Activated T-cell treated with anti-CD3 and anti-CD28 coated beads, Interleukin-2, amount 50 U/mL, for 72 hours (primary cell): ENCODE data around the gene OSBPL8. TPM values are rescaled to one million over a fixed set of nuclear protein-coding genes. Genes with fewer than 3 reads are reported as not detected.

Source experiments
- ATAC-seq, 2 donors: fragments of 150-1000 bp; cut with Tn5 transposase; replicated peaks in 1 of 2; 2 replicates each; pipeline ENCODE4 v1.10.0; 2021; ENCODE audit warnings: moderate library complexity in 2 of 2, mild to moderate bottlenecking in 1 of 2
- DNase-seq, 2 donors: peaks; one replicate each; pipeline ENCODE4 v3.0.0; 2021 to 2022; ENCODE audit warnings: mixed read lengths in 1 of 2
- H3K27ac Mint-ChIP-seq: one replicate; pipeline ENCODE4 v1.8.0; 2022; ENCODE audit warnings: mild to moderate bottlenecking, moderate library complexity, mixed read lengths
- H3K27me3 Mint-ChIP-seq: one replicate; pipeline ENCODE4 v1.8.0; 2022; ENCODE audit warnings: low read depth, mixed read lengths
- H3K36me3 Mint-ChIP-seq, 2 donors: one replicate each; pipeline ENCODE4 v1.8.0; 2022; ENCODE audit warnings: mixed read lengths in 2 of 2, mild to moderate bottlenecking in 1 of 2; ENCODE audit not compliant: insufficient read depth in 2 of 2
- H3K4me1 Mint-ChIP-seq: one replicate; pipeline ENCODE4 v1.8.0; 2022; ENCODE audit warnings: low read depth, mixed read lengths
- H3K4me3 Mint-ChIP-seq, 2 donors: one replicate each; pipeline ENCODE4 v1.8.0; 2022; ENCODE audit warnings: mild to moderate bottlenecking in 2 of 2, mixed read lengths in 2 of 2, moderate library complexity in 2 of 2
- H3K9me3 Mint-ChIP-seq, 2 donors: one replicate each; pipeline ENCODE4 v1.8.0; 2022; ENCODE audit warnings: mixed read lengths in 2 of 2
- total RNA-seq, 2 donors: library from RNA; stranded (reverse); gene quantifications; one replicate each; pipeline ENCODE4 v1.2.3, GENCODE V29; 2022

The OSBPL8 gene, protein sequence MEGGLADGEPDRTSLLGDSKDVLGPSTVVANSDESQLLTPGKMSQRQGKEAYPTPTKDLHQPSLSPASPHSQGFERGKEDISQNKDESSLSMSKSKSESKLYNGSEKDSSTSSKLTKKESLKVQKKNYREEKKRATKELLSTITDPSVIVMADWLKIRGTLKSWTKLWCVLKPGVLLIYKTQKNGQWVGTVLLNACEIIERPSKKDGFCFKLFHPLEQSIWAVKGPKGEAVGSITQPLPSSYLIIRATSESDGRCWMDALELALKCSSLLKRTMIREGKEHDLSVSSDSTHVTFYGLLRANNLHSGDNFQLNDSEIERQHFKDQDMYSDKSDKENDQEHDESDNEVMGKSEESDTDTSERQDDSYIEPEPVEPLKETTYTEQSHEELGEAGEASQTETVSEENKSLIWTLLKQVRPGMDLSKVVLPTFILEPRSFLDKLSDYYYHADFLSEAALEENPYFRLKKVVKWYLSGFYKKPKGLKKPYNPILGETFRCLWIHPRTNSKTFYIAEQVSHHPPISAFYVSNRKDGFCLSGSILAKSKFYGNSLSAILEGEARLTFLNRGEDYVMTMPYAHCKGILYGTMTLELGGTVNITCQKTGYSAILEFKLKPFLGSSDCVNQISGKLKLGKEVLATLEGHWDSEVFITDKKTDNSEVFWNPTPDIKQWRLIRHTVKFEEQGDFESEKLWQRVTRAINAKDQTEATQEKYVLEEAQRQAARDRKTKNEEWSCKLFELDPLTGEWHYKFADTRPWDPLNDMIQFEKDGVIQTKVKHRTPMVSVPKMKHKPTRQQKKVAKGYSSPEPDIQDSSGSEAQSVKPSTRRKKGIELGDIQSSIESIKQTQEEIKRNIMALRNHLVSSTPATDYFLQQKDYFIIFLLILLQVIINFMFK
- 10 to 100 TPM; 75.0 to 75.6 TPM for total RNA-seq

DNA sequence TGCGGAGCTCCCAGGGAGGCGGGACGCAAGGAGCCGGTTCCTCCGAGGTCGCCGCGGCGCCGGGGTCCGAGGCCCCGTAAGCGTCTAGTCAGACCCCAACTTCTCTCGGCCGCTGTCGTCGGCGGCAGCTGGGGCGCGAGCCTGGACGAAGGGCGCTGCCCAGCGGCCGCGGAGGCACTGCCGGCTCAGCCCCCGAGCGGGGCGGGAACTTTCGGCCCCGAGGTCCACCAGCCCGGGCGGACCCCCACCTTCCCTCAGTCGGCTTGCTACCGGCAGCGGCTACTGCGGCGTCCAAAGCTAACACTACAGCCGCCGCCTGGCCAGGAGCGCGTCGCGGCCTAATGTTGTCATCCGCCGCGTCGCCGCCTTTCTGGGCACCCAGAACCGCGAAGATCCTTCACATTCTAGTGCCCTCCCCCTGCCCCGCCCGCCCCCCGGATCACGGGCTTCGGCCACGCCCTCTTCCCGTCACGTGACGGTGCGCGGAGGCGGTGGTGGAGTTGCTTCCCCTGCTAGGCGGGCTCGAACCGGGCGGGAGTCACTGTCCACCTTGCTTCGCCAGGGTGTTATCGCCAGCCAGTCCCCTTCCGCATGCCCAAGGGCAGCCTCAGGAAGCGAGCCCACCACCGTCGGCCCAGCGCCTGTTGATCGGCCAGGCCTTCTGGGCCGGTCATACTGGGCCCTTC lies at the start of gene OSBPL8:
OSBPL8 (minus strand) TSS at position 372 of the 686 bp plus-strand sequence. CDS start 72,220 bp downstream, outside the sequence.
- peaks cover 34% of the 10 kb centered on the region for H3K4me1 Mint-ChIP-seq
- H3K36me3 Mint-ChIP-seq: peaks cover 1 to 3% of the 10 kb centered on the region in 2 donors
- peak within 1 kb of the TSS; percentile 92 to 98 for H3K4me3 Mint-ChIP-seq
- peak within 1 kb of the TSS; percentile 96 for H3K27ac Mint-ChIP-seq
- ATAC-seq (peak; percentile 80 to 81), DNase-seq (peak; percentile 96 to 97)
- no peaks in the 10 kb centered on the region for H3K27me3 Mint-ChIP-seq
- no peaks in the 10 kb centered on the region for H3K9me3 Mint-ChIP-seq

DNA sequence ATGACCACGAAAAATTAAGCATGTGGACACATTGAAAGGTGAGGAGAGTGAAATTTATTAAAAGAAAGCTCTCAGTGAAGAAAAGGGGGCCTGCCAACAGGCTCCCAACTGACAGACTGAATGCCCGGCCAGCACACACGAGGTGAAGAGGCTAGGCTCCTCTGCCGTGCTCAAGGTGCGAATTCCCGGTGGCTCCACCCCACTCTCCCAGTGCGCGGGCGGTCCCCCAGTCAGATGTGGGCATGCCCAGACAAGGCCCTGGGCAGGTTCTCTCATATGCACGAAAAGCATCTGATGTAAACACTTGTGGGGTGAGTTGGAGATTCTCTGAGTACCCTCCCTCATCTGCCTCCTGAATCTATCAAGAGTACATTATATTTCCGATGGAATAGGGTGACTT lies 48.5 kb upstream of the OSBPL8 start:
- Mint-ChIP-seq H3K27me3 (no peaks in the 10 kb centered on the region), H3K4me1 (no peaks in the 10 kb centered on the region), H3K9me3 (no peaks in the 10 kb centered on the region), H3K27ac (no peak overlapping the region), H3K36me3 (no peaks in the 10 kb centered on the region), H3K4me3 (no peak overlapping the region)
- DNase-seq: no peak
- no peak for ATAC-seq

DNA sequence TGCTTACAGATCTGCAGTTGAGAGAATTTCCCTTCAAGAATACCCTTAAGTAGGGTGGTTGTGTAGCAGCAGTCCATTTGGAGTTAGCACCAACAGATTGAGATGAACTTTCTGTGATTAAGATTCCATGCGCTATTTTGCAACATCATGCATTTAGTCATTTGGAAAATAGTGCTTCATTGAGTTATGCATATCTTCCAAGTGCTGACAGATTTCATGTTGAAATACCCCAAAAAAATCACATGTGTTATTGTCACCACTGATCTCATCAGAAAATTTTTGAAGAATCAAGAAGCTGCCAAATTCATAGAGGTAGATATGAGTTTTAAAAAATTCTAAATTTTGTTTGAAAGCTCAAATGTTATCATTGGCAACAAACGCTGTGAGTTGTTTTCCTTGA lies 35.5 kb upstream of the OSBPL8 start:
- ATAC-seq (no peak), DNase-seq (no peak)
- H3K36me3 Mint-ChIP-seq: no peaks in the 10 kb centered on the region
- H3K27ac Mint-ChIP-seq: no peak overlapping the region
- no peaks in the 10 kb centered on the region for H3K4me1 Mint-ChIP-seq
- no peak overlapping the region for H3K4me3 Mint-ChIP-seq
- H3K9me3 Mint-ChIP-seq: peaks cover 0 to 1% of the 10 kb centered on the region in 2 donors
- H3K27me3 Mint-ChIP-seq: peaks cover 7% of the 10 kb centered on the region

DNA sequence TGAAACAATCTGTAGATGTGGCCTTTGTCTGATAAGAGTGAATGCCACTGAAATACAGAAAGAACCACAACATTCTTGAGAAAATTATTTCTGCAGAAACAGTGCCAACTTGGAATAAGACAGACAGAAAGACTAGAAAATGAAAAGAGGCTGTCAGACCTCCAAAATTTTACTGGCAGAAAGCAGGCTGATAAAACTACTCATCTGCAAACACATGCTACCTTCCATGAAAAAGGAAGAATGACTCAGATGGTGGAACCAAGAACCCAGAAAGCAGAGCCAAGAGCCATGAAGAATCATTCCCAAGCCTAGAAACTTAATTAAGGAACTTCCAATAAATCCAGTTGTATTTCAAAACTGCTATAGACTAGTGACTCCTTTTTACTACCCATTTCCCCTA lies 31.9 kb upstream of the OSBPL8 start:
- no peak for ATAC-seq
- Mint-ChIP-seq H3K27me3 (peaks cover 7% of the 10 kb centered on the region), H3K36me3 (no peaks in the 10 kb centered on the region), H3K27ac (no peak overlapping the region), H3K4me3 (no peak overlapping the region), H3K4me1 (no peaks in the 10 kb centered on the region), H3K9me3 (peaks cover 0 to 1% of the 10 kb centered on the region in 2 donors)
- no peak for DNase-seq

DNA sequence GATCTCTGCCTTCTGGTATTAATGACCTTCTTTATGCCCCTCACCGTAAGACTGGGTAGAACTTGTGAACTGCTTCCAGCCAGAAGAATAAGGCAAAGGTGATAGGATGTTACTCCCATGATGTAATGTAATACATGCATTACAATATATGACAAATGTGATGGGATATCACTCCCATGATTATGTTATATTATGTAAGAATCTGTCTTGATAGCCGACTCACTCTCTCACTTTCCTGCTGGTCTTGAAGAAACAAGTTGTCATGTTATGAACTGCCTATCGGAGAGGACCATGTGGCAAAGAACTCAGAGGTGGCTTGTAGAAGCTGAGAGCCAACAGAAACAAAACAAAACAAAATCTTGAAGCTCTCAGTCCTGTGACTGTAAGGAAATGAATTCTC lies 30.6 kb upstream of the OSBPL8 start:
- Mint-ChIP-seq H3K36me3 (no peaks in the 10 kb centered on the region), H3K27me3 (peaks cover 7% of the 10 kb centered on the region), H3K27ac (no peak overlapping the region), H3K9me3 (peaks cover 0 to 1% of the 10 kb centered on the region in 2 donors), H3K4me1 (no peaks in the 10 kb centered on the region), H3K4me3 (no peak overlapping the region)
- DNase-seq: no peak
- ATAC-seq: no peak

DNA sequence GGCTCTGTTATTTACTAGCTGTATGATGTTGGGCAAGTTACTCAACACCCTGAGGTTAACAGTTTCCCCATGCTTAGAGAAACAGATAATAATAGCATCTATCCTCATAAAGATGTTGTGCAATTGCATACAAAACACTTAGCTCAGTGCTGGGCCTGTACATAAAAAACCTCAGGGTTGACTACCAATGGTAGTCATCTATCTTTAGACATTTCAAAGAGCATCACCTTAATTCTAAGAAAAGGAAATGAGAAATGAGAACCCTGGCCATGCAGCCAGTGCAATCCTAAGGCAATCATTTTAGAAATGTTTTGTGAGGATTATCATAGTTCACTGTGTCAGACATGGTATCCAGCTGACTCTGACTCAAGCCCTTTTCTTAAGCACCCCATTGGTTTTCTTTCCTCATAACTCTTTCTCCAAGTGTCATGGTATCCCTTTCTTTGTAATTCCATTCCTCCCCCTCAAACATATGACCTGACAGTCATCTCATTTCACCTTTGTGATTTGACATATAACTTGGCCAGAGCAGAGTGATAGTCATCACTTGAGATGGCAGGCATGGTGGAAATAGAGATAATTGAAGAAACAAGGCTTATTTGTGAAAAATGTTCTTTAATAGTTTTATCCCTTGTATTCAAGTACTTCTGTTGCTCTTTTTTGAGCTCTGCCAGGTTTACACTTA lies 29.5 kb upstream of the OSBPL8 start:
- Mint-ChIP-seq H3K27ac (peak overlapping the region; percentile 14), H3K4me1 (no peaks in the 10 kb centered on the region), H3K4me3 (no peak overlapping the region), H3K27me3 (peaks cover 7% of the 10 kb centered on the region), H3K36me3 (no peaks in the 10 kb centered on the region), H3K9me3 (peaks cover 0 to 1% of the 10 kb centered on the region in 2 donors)
- DNase-seq (peak; percentile 4 to 7), ATAC-seq (peak; percentile 89 to 92)

DNA sequence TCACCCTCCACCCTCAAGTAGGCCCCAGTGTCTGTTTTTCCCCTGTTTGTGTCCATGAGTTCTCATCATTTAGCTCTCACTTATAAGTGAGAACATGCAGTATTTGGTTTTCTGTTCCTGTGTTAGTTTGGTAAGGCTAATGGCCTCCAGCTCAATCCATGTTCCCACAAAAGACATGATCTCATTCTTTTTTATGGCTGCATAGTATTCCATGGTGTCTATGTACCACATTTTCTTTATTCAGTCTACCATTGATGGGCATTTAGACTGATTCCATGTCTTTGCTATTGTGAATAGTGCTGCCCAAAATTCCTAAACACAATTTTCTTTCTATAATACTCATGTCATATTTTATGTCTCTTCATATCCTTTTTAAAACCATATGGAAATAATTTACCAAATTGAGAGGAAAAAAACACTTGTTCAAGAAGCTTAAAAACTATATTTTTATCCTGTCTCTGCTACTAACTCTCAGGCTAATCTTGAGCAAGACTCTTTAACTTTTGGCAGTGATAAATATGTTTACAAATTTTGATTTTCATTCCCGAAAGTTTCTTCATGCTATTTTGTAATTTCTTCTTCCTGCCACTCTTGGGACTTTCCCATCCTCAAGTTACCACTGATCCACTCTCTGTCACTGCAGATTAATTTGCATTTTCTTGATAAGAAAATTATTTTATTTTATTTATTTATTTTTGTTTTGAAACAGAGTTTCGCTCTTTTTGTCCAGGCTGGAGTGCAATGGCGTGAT lies 28.0 kb upstream of the OSBPL8 start:
- Mint-ChIP-seq H3K27me3 (peaks cover 7% of the 10 kb centered on the region), H3K36me3 (no peaks in the 10 kb centered on the region), H3K27ac (no peak overlapping the region), H3K9me3 (peaks cover 0 to 1% of the 10 kb centered on the region in 2 donors), H3K4me1 (no peaks in the 10 kb centered on the region), H3K4me3 (no peak overlapping the region)
- no peak for ATAC-seq
- DNase-seq: no peak

DNA sequence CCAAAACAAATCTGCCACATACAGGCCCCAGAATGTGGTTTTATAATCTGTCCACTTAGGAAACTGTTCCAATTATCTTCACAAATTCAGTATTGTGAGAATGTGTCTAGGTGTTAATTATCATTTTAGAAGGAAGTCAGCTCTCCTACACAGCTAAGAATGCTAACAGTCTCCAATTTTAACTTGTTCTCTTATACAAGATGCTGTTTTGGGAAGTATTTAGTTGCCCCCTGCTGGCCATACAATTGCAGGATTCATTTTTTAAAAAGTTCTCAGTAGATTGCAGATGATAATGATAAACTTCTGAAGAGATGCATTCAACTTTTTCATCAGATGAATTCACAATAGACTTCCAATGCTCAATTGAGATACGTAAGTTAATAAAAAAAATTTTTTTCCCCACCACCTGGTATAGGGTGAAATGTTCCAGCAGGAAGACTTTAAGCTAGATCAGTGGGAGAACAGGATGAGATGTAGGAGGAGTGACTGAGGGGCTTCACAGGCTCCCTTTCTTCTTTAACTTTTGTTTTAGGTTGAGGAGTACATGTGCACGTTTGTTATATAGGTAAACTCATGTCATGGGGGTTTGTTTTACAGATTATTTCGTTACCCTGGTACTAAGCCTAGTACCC lies 27.3 kb upstream of the OSBPL8 start:
- peaks cover 7% of the 10 kb centered on the region for H3K27me3 Mint-ChIP-seq
- H3K27ac Mint-ChIP-seq: no peak overlapping the region
- H3K4me1 Mint-ChIP-seq: no peaks in the 10 kb centered on the region
- ATAC-seq: no peak
- H3K36me3 Mint-ChIP-seq: no peaks in the 10 kb centered on the region
- no peak overlapping the region for H3K4me3 Mint-ChIP-seq
- H3K9me3 Mint-ChIP-seq: peaks cover 0 to 1% of the 10 kb centered on the region in 2 donors
- DNase-seq: peak; percentile 24 to 31

DNA sequence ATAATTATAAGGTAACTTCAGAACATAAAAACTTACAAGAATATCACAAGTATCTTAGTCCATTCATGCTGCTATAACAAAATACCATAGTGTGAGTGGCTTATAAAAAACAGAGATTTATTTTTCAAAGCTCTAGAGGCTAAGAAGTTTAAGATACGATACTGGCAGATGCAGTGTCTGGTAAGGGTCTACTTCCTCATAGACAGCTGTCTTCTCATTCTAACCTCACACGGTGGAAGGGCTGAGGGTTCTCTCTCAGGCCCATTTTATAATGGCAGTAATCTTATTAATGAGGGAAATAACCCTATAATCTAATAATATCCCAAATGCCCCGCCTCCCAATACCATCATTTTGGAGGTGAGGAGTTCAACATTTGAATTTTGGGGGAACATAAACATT lies 23.7 kb upstream of the OSBPL8 start:
- Mint-ChIP-seq H3K9me3 (no peaks in the 10 kb centered on the region), H3K36me3 (no peaks in the 10 kb centered on the region), H3K27ac (no peak overlapping the region), H3K4me1 (no peaks in the 10 kb centered on the region), H3K4me3 (no peak overlapping the region), H3K27me3 (no peaks in the 10 kb centered on the region)
- no peak for DNase-seq
- ATAC-seq: no peak

DNA sequence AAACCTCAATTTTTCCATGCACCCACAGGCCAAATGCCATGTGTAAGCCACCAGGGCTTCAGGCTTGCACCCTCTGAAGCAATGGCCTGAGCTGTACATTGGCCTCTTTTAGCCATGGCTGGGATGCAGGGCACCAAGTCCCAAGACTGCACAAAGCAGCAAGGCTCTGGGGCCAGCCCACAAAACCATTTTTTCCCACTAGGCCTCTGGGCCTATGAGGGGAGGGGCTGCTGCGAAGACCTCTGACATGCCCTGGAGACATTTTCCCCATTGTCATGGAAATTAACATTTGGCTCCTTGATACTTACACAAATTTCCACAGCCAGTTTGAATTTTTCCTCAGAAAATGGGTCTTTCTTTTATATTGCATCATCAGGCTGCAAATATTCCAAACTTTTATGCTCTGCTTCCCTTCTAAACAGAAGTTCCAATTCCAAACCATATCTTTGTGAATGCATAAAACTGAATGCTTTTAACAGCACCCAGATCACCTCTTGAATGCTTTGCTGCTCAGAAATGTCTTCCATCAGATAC lies 14.3 kb upstream of the OSBPL8 start:
- ATAC-seq (no peak), DNase-seq (no peak)
- Mint-ChIP-seq H3K27ac (no peak overlapping the region), H3K36me3 (peaks cover 1 to 2% of the 10 kb centered on the region in 2 donors), H3K4me1 (peaks cover 6% of the 10 kb centered on the region), H3K9me3 (peaks cover 0 to 4% of the 10 kb centered on the region in 2 donors), H3K27me3 (no peaks in the 10 kb centered on the region), H3K4me3 (no peak overlapping the region)

DNA sequence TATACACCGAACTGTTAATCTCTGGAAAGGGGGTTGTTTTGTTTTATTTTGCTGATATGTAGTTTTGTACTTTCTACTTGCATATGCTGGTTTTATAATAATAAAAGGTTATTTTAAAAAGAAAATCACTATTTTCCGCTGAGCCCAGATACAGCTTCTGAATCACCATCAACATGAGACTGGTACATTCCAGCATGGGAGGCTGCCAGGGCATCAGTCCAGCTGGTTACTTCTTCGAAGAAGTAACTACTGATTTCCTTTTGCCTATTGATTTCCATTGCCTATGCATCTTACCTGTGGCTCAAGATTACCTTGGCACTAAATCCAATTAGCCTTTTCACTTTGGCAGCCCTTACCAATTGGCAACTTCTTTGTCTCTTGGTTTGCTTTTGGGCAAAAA lies 11.7 kb upstream of the OSBPL8 start:
- H3K4me3 Mint-ChIP-seq: no peak overlapping the region
- H3K4me1 Mint-ChIP-seq: peaks cover 6% of the 10 kb centered on the region
- H3K27me3 Mint-ChIP-seq: no peaks in the 10 kb centered on the region
- H3K27ac Mint-ChIP-seq: no peak overlapping the region
- DNase-seq: no peak
- peaks cover 1 to 2% of the 10 kb centered on the region in 2 donors for H3K36me3 Mint-ChIP-seq
- ATAC-seq: no peak
- peaks cover 0 to 4% of the 10 kb centered on the region in 2 donors for H3K9me3 Mint-ChIP-seq
